ENCODE measurements around the gene ASCC3.

Gene ASCC3

GRCh38 chr6:100706491-100706890 lies 174.6 kb downstream of the ASCC3 start:
- DNase-seq = no peak
- Histone ChIP-seq H3K27ac (no peak overlapping the region), H3K27me3 (no peaks in the 10 kb centered on the region), H3K4me3 (no peak overlapping the region), H3K4me1 (no peaks in the 10 kb centered on the region), H3K36me3 (peaks cover 0 to 1% (median 0%) of the 10 kb centered on the region in 3 donors), H3K9me3 (no peaks in the 10 kb centered on the region)
- intact Hi-C loops (cut with DNase I; ENCODE audit: low total_unique reads) = no loop called here
- TF ChIP-seq CTCF (IDR thresholded peaks at IDR 0.05) = no peak

- H3K36me3 ChIP-seq = peaks cover 0 to 14% (median 6%) of the 10 kb centered on the region in 3 donors
- no peak overlapping the region for H3K27ac ChIP-seq
- TF ChIP-seq CTCF (IDR thresholded peaks at IDR 0.05) = no peak
- H3K4me3 ChIP-seq = no peak overlapping the region
- H3K9me3 ChIP-seq = no peaks in the 10 kb centered on the region
- H3K4me1 ChIP-seq = no peaks in the 10 kb centered on the region
- no peaks in the 10 kb centered on the region for H3K27me3 ChIP-seq
- intact Hi-C loops (cut with DNase I; ENCODE audit: low total_unique reads) = no loop called here
- no peak for DNase-seq
Measured at GRCh38 chr6:100704961-100705360, 176.2 kb downstream of the ASCC3 start.

GRCh38 chr6:100701728-100702127 lies 179.4 kb downstream of the ASCC3 start:
- H3K27me3 ChIP-seq = no peaks in the 10 kb centered on the region
- no peaks in the 10 kb centered on the region for H3K9me3 ChIP-seq
- H3K36me3 ChIP-seq = peaks cover 0 to 25% (median 20%) of the 10 kb centered on the region in 3 donors
- intact Hi-C loops (cut with DNase I; ENCODE audit: low total_unique reads) = no loop called here
- no peak overlapping the region for H3K27ac ChIP-seq
- H3K4me3 ChIP-seq = no peak overlapping the region
- no peaks in the 10 kb centered on the region for H3K4me1 ChIP-seq
- TF ChIP-seq CTCF (IDR thresholded peaks at IDR 0.05) = no peak
- DNase-seq = no peak

GRCh38 chr6:100700009-100700408 lies 181.1 kb downstream of the ASCC3 start:
- no peak overlapping the region for H3K27ac ChIP-seq
- DNase-seq = no peak
- peaks cover 0 to 25% (median 20%) of the 10 kb centered on the region in 3 donors for H3K36me3 ChIP-seq
- no peak for TF ChIP-seq CTCF (IDR thresholded peaks at IDR 0.05)
- no peaks in the 10 kb centered on the region for H3K4me1 ChIP-seq
- H3K9me3 ChIP-seq = no peaks in the 10 kb centered on the region
- no peaks in the 10 kb centered on the region for H3K27me3 ChIP-seq
- intact Hi-C loops (cut with DNase I; ENCODE audit: low total_unique reads) = no loop called here
- no peak overlapping the region for H3K4me3 ChIP-seq

GRCh38 chr6:100695445-100695844 lies 185.7 kb downstream of the ASCC3 start:
- no peaks in the 10 kb centered on the region for H3K27me3 ChIP-seq
- H3K9me3 ChIP-seq = no peaks in the 10 kb centered on the region
- DNase-seq = no peak
- H3K36me3 ChIP-seq = peaks cover 0 to 19% (median 13%) of the 10 kb centered on the region in 3 donors
- no peak overlapping the region for H3K4me3 ChIP-seq
- TF ChIP-seq CTCF (IDR thresholded peaks at IDR 0.05) = no peak
- no peak overlapping the region for H3K27ac ChIP-seq
- intact Hi-C loops (cut with DNase I; ENCODE audit: low total_unique reads) = no loop called here
- no peaks in the 10 kb centered on the region for H3K4me1 ChIP-seq

Measured in tibial artery (tissue), 4 donors.